GM03348 (cell line): ENCODE data around the gene EFCC1.

ENCODE experiments used
- DNase-seq: peaks from one replicate; pipeline ENCODE4 v3.0.0; 2012; ENCODE audit warnings: low spot score

Gene EFCC1, protein sequence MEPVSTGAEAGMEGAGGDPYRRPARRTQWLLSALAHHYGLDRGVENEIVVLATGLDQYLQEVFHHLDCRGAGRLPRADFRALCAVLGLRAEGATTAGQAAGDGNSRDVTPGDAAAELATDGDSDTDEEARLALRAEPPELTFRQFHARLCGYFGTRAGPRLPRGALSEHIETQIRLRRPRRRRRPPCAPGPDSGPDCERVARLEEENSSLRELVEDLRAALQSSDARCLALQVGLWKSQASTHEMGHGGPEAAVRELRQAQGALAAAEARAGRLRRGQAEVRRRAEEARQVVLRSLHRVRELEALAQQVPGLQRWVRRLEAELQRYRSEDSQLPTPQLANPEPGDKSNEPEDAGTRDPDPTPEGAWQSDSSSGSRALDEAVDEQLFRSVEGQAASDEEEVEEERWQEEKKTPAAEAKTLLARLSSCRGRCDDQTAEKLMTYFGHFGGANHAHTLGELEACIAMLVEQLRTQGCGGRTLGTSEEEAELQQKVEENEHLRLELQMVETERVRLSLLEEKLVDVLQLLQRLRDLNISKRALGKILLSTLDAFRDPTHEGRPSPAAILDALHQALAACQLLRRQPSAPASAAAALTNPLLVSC

DNA sequence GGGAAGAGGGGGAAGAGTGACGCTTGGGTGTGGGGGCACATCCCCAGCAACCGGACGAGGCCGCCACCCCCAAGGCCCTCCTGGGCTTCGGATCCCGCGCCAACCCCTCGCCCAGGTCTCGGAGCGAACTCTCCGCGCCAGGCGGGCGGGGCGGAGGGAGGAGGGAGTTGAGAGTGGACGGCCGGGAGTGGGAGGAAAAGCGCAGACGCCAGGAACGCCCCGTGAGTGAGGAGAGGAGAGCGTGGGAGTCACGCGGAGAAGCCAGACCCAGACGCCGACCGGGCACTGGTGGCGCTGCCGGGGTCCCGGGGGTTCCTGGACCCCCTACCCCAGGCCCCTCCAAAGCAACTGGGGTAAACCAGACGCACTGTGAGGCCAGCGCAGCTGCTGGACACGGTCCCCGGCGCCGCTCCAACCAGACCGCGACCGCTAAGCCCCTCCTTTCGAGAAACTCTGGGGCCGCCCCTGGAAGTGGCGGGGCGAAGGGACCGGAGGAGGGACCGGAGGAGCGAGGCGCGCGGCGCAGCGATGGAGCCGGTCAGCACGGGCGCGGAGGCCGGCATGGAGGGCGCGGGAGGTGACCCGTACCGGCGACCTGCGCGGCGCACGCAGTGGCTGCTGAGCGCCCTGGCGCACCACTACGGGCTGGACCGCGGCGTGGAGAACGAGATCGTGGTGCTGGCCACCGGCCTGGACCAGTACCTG, at the start of gene EFCC1:
EFCC1 (plus strand) TSS at position 204 of the 705 bp plus-strand sequence; CDS start at position 529, 325 bp downstream.
- peak; percentile 63 for DNase-seq

DNA sequence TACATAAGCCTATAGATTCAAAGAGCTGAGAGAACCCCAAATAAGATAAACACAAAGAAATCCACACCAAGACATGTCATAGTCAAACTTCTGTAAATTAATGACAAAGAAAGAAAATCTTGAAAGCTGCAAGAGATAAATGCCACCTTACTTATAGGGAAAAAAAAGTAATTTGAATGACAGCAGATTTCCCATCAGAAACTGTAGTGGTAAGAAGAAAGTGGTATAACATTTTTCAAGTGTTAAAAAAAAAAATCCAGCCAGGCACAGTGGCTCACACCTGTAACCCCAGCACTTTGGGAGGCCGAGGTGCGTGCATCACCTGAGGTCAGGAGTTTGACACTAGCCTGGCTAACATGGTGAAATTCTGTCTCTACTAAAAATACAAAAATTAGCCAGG, 44.7 kb upstream of the EFCC1 start:
- no peak for DNase-seq

DNA sequence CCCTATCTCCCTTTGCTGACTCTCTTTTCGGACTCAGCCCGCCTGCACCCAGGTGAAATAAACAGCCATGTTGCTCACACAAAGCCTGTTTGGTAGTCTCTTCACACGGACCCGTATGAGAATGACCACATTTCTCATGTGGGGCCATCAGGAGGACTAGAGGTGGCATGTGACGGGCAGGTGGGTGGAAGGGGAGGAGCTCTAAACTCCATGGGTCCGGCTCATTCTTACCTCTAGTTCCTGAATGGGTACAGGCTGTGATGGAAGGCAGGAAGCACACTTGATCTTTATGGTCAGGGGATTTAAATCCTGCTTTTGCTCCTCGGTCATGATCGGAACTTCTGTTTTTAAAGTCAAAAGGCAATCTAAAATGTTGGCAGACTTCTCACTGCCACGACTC, 35.8 kb upstream of the EFCC1 start:
- DNase-seq = no peak

DNA sequence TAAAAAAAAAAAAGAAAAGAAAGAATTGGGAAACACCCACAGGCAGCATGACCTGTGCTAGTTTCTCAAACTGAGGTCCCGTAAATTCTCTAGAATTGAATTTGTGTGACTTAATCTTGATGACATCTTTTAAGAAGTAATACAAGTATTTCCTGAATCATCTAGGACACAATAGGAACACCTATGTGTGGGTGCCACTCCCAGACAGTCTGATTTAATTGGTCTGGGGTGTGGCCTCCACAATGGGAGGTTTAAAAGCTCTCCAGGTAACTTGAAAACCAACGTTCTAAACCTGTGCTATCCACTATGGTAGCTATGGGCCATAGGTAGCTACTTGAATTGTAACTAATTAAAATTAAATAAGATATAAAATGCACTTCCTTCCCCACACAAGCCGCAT, 35.3 kb upstream of the EFCC1 start:
- DNase-seq = no peak

DNA sequence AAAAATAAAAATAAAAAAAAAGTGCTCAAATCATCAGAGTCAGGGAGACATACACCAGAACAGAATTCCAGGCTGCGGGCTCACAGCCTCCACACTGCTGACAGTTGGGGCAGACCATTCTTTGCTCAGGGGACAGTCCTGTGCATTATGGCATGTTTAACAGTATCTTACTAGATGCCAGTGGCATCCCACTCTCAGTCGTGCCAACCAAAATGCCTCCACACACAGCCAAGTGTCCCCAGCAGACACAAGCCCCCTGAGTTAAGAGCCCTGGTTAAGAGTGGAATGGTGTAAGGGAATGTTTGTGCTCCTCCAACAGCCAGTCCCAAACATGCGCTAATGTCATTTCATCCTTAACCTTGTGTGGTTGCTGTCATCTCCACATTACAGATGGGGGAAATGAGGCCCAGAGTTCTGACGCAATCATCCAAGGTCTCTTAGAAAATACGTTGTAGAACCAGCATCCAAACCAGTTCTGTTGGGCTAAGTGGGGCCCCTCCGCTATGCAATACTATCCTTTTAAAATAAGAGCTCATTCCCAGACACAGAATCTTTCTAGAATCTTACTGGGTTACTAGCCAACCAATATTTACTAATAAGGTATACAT, 33.3 kb upstream of the EFCC1 start:
- no peak for DNase-seq

DNA sequence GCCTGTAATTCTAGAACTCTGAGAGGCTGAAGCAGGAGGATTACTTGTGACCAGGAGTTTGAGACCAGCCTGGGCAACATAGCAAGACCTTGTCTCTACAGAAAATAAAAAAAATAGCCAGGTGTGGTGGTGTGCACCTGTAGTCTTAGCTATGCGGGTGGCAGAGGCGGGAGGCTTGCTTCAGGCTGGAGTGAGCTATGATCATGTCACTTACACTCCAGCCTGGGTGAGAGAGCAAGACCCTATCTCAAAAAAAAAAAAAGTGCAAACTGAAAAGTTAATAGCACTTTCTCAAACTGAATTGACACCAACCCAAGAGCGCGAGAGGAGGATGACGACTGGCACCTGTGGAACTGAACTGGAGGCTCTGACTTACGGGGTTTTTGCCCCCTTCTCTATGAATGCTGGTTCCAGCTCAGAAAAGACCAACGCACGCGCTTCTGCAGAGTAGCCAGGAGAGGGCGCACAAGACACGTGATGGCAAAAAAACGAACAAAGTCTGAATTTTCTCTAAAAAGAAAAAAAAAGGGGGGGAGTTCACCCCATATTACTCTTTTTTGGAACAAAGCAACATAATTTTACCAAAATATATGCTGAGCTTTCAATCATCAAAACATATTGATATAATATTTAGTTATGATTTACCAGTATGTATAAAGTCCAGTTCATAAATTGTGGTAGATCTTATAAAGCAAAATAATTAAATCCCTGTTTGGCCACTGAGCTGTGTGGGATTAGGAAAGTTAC, 30.9 kb upstream of the EFCC1 start:
- DNase-seq = peak; percentile 71

DNA sequence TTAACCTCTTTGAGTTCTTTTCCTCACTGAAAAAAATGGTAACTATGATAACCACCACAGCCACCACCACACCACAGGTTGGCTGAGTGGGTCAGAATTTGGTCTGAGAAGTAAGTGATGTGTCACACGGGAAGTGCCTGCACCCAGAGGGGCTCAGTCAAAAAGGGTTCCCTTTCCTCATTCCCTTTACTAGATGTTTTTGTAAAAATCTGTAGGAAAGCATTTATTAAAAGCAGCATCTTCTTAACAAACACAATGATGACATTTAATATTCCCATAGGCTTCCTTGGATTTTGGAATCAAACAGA, 30.4 kb upstream of the EFCC1 start:
- no peak for DNase-seq

DNA sequence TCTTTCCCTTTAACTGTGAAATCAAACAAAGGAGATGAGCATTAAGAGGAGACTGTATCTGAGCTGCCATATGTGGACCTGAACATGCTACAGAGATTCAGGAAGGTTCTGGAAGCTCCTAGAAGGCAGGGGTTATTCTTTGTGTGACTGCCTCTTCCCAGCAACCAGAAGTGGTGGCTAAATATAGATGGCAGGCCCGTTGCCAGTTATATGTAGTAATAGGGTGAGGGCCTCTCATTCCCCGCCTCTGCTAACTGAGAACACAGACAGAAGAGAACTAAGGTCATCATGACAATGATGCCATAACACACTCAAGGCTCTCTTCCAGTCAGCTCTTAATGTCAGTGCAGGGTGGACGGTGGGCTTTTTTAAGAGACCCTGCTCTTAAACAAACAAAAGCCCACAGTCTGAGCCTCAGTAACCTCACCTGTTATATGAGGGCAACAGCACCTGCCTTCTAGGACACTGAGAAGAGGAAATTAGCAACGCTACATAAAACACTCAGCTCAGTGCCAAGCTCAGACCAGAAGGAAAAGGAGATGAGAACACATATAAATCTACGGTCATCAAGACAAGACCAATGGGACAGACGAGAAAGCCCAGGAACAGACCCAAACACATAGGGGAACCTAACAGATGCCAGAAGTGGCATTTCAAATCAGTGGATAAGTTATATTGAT, 29.5 kb upstream of the EFCC1 start:
- peak; percentile 43 for DNase-seq

DNA sequence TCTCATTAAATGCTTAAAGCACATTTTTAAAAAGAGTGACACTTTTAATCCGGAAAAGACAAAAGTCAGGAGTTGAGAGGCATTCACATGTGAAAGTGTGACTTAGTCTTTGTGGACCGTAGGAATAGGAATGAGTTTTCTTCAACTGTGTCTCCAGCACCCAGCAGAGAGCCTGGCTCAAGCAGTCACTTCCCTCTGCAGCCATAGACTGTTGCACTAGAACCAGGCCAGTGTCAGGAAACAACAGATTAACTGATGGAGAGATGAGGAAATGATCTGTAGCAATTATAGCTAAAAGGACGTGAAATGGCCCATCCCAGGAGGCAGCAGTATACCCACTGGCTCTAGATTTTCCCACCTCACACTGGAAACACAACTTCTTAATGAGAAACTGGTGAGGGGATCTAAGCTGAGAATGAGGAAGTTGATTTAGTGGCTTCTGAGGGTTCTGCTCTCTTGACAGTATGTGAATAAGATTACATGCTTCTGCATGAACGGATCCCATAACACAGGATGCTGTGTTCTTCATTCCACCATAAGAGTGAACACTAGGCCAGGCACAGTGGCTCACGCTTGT, 27.0 kb upstream of the EFCC1 start:
- DNase-seq = no peak

DNA sequence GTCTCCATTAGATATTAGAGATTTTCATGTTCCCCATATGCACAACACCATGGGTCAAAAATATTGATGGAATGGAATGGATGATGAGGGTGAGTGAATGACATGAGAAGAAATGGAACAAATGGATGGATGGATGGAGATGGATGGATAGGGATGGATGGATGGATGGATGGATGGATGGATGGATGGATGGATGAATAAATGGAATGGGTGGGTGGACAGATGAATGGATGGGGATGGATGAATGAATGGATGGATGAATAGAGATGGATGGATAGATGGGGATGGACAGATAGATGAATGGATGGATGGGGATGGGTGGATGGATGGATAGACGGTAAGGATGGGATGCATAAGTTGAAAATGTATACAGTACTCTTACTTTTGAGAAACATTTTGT, 25.8 kb upstream of the EFCC1 start:
- DNase-seq = no peak

DNA sequence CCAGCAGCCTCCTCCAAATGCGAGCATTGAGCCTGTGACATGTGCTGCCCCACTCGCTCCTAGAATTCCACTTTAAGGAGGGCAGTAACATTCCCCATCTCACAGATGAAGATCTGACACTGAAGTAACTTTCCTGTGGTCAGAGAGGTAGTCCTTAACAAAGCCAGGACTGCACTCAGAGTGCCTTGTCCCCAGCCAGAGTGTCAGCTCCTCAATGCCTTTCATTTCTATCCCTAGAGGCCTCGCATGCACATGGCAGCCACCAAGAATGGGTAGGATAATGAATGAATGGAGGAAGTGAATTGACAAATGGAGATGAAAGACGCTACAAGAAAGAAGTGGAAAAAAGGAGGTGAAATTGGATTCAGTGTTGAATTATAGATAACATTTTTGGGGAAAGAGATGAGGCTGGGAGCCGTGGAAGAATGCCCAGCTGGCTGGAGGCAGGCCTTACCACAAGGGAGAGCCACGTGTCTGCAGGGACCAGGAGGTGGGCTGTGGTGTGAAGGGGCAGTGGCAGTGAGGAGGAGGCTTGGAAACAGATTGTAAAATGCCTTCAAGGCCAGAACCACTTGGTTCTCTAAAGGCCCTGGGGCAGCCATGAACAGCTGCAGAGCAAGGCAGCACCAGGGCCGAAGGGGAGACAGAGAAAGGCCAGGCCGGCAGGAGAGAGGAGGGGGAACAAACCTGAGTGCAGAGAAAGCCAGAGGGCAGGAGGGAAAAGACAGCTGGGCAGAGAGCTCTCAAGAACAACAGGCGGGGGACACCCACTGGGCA, 17.6 kb upstream of the EFCC1 start:
- no peak for DNase-seq

DNA sequence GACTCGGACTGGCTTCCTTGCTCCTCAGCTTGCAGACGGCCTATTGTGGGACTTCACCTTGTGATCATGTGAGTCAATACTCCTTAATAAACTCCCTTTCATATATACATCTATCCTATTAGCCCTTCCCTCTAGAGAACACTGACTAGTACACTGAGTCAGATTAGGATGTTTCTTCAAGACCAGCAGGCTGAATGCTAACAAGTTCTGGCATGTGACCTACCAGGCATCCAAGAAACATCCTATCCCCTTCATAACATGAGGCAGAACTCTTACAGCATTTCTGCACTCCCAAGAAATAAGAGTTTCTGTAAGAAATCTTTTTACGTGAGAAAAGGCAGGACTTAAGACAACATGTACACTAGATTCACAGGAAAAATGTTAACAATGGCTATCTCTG, 16.5 kb upstream of the EFCC1 start:
- no peak for DNase-seq

DNA sequence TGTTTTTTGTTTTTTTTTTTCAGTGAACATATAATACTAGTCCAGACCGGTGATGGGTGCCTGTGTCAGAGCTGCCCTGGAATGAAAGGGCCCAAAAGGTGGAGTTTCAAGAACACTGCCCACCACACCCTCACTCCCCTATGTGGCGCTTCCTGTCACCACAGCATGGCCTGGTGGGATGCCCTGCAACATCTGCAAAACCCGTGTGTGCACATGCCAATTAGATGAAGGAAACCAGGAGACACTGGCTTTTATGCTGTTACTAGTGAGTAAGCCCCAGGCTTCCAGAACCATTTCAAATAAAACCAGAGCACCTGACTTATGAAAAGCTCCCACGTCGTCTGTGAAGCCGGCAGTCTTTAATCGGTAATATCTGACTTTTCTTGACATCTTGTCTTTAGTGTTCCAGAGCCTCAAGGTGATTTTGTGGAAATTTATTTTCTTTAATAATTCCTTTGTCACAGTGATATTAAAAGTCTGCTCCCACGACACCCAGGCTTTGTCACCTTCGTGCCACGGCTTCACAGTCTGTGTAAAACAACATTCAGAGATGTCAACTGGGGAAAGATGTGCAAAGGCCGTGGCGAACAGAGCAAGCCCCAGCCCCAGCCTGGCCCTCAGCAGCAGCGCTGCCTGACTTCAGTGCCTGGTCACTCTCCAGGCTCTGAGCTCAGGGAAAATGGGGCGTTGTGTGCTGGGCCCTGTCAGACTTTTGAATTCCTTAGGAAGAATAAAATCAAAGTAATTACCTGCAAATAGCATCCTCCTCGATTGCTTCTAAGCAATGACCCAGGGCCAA, 13.6 kb upstream of the EFCC1 start:
- DNase-seq = no peak

DNA sequence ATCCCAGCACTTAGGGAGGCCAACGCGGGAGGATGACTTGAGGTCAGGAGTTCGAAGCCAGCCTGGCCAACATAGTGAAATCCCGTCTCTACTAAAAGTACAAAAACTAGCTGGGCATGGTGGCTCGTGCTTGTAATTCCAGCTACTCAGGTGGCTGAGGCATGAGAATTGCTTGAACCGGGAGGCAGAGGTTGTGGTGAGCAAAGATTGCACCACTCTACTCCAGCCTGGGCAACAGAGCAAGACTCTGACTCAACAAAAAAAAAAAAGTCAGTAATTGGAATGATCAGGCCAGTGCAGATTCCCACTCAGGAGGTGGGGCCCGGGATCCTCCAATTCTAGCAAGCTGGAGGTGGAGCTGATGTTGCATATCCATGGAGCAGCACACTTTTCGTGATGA, 12.8 kb upstream of the EFCC1 start:
- no peak for DNase-seq

DNA sequence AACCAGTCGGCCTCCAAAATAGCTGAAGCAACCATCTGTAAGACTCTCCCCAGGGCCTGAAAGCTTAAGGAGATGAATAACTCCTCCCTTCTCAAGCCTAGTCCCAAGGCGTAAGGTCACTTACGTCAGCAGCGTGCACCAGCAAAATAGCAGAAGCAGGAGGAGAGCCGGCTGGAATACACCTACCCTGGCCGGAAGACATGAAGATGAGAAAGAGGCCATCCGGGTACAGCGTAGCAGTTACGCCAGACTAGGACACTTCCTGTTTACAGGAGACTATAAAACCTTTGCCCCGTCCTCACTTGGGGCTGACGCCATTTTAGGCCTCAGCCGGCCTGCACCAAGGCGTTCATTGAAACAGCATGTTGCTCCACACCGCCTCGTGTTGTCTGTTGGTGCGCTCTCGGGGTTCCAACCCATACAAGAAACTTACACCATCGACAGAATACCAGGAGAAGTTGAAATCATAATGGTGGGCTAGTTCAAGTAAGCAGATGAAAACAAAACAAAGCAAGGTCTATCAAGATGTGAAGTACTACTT, 9.7 kb upstream of the EFCC1 start:
- DNase-seq = no peak

DNA sequence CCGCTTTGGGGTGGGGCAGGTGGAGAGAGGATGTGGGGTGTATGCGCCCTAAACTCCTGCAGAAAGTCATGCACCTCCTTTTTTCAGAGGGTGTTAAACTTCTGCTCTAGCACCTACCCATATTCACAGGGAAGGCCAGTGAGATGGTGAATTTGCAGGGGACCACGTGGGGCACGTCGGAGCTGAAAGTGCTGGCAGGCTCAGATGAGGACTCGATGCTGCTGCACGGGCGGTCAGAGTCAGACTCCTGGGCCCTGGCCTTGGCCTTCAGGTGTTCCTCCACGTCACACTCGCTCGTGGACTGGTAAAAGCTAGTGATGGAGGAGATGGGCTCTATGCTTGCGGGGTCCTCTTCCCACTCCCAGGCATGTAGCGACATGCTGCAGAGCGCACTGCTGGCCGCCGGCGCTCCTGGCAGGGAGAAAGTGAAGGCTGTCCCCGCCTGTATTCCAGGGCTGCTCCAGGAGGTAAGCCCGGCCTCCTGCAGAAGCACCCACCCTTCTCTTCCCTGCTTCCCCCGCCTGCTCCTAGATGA, 8.1 kb upstream of the EFCC1 start:
- DNase-seq = no peak

DNA sequence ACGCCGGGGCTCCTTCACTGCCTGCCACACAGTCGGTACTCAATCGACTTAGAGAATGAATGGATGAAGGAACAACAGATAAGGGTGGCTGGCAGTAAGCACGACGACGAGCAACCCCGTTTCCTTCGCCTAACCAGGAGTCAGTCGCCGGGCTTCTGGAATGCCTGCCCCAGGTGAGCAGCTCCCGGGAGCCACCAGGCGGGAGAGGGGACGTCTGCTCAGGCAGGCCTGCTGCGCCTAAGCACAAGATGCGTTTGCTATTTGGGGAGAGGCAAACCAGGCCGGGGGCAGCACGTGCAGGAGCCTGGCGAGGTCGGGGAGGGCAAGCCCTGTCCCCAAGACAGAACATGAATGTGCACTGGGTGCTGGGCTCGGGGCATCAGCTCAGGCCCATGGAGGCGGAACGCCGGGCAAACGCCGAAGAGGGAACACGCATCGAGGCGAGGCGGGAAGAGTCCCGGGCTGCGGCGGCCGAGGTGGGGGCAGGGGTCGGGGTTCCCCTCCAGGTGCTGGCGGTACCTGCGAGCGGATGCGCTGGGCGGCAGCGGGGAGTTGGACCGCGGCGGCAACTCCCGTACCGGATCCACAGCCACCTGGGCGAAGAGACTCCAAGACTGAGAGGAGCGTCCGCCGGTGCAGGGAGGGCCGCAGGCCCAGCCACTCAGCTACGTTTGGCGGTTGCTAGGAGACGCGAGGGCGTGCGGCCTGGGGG, 7.5 kb upstream of the EFCC1 start, which contains the start of gene CFAP92:
CFAP92 (minus strand) TSS at position 616 of the 712 bp plus-strand sequence. CDS start 772 bp downstream, outside the sequence.
- DNase-seq = peak; percentile 92

DNA sequence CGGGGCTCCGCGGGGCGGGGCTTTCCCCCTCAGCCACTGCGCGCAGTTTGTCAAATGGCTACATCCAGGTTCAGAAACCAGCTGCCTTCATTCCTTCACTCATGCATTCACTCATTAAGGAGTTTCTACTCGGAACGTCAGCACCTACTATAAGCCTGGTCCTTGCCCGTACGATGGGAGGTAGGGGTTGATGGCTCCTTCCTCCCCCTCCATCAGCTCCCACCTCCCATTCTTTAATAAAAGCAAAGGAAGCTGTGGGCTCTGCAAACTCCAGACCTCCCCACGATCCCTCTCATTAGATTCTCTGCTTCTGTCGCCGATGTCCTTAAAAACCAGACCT, 7.0 kb upstream of the EFCC1 start:
- no peak for DNase-seq
